GM21526 (cell line): Measurements from ENCODE around the gene SATB2.
A peak's percentile ranks its signal among the peaks of the same experiment; 100 is the strongest.

Experiments used
- ATAC-seq: cut with Tn5 transposase; IDR thresholded peaks from one replicate; pipeline ENCODE4 v1.9.1; 2021; ENCODE audit warnings: moderate library complexity; ENCODE audit not compliant: unreplicated experiment, low FRiP score

SATB2 gene

DNA sequence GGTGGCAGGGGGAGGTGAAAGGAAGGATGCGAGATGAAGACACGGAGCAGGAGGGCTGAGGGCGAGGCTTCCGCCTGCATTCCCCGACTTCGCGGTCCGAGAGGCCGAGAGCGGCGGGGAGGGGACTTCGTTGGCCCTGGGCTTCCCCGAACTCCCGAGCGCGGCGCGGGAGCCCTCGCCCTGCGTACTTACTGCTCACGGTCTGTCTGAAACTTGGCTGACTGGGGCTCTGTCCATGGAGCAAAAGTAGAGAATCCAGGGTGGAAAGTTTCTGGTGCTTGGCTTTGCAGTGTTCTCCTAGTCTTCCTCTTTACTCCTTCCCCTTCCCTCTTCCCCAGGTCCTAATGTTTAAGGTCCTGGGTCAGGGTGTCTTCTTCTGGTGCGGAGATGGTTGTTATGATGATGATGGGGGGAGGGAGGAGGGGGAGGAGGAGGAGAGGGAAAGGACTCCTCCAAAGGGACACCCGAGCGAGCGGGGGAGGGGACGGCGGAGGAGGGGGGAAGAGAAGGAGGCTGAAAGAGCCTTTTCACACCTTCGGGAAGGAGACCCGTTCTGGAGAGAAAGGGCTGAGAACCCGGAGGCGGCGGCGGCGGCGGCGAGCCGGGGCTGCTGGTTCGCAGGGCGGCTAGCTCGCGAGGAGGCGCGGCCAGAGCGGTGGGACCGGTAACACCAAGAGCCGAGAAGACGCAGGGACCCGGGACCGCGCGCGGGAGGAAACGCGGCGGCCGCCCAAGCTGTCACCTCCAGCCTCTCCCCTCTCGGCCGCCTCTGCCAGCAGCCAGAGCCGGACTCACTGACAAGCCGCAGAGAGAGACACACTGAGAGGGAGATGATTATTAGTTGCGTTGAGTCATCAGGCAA, at the start of gene SATB2:
SATB2 (minus strand) TSS at position 793 of the 862 bp plus-strand sequence. CDS start 1,902 bp downstream, outside the sequence.
- ATAC-seq: no peak

DNA sequence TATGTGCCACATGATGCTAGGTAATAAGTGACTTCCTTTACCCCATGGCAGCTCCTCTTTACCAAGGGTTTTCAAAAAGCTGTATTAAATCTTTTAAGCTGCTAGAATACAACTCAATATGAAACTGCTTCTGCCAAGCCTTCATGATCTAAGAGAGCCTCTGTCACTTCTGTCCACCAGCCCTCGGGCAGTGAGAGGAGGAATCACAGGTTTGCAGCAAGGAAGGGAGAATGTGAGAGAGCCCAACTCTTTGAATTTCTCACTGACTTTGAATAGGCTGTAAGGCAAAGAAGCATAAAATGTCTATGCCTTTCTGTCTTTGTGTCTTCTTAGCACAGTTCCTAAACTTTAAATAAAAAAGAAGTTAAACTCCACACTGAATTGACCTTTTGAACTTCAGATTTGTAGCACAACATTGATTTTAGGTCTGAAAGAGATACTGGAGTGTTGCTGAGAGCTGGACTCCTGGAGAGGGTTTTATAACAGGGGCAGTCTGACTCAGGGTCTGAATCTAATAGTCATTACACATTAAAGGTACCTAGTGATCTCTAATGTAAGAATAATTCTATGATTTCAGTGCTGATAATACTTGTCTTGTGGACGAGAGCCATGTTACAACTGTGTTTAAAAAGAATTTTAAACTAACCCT, 48.1 kb upstream of the SATB2 start:
- ATAC-seq: no peak

DNA sequence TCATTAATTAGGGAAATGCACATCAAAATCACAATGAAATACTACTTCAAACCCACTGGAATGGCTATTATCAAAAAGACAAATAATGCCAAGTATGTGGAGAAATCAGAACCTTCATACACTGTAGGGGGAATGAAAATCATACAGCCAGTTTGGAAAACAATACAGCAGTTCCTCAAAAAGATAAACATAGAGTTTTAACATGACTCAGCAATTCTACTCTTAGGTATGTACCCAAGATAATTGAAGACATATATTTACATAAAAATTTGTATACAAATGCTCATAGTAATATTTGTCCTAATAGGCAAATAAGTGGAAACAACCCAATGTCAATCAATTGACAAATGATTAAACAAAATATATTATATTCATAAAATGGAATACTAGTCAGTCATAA, 45.4 kb upstream of the SATB2 start:
- no peak for ATAC-seq

GRCh38 chr2:199499005-199499404, 41.3 kb upstream of the SATB2 start:
- no peak for ATAC-seq

GRCh38 chr2:199495147-199495546, 37.4 kb upstream of the SATB2 start:
- no peak for ATAC-seq

DNA sequence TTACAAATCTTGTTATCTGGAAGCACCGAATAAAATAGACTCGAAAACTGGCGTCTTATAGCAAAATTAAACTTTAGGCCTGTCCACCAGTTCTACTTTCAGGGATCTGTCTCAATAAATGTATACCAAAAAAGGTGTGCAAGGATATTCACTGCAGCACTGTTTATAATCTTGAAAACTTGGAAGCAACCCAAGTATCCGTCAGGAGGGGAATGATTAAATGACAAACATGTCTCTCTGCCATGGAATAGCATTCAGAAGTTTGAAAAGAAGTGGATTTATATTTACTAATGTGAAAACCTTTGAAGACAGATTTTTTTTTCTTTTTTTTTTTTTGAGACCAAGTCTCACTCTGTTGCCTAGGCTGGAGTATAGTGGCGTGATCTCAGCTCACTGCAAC, 32.3 kb upstream of the SATB2 start:
- ATAC-seq: no peak

DNA sequence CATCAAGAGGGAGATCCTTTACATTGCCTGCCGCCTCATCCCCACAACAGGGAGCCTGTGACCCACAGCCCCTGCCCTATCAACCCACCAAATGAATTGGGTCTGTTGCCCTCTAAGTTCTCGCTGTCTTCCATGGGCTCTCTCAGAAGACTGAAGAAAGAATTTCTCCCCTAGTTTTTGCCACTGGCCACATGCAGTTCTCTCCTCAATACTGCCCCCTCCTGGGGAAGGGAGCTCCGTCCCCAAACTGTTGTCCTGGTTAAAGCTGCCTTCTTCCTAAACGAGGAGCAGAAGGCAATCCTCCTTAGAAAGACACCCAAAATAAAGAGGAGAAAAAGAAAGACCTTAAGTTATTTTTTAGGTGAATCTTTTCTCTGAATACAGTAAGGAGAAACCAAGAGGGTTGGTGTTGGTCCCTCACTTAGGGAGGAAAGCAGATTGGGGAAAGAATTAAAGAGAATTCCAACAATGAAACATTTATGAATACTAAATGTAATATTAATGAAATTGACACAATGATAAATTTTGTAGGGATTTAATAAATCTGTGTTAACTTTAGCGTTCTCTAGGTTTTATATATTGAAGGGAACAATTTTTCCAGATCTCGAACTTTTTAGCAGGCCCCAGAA, 31.1 kb upstream of the SATB2 start:
- ATAC-seq: peak; percentile 74

DNA sequence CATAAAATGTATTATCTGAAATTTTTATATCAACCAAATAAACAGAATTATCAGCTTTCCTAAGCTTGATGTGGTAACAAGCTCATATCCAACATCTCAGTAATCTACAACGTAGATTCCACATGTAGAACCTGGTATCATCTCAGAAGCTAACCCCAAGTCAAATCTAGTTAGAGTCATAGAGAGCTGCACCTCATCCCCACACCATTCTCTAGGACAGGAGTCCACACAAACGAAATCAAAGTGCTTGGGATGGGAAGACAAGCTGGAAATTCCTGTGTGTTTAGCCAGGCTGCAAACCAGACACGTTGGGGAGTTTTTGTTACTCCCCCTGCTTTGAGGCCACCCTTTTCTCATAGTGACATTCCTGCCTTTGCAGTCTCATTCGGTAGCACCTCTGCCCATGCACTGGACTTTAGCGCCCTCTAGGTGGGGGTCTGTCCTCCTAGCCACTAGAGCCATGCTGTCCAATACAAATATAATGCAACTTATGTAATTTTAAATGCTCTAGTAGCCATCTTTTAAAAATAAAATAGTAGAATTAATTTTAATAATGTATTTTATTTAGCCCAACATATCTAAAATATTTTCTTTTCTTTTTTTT, 28.1 kb upstream of the SATB2 start:
- peak; percentile 56 for ATAC-seq

DNA sequence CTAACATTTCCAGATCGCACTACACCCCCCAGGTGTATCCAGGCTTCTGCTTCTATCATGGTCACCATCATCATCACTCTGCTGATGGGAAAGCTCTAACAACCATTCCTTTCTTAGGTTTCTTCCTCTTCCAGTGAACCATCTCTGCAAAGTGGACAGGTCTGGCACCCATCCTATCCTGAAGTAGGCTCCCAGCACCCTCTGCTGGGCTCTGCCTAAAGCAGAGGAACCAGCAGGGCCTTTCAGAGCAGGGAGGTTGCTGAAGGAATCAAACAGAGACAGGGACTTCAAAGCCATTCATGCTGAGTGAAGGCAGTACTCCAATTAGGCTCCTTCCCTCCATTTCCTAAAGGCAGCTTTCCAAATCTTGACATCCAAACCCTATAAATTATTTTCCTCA, 27.2 kb upstream of the SATB2 start:
- no peak for ATAC-seq

- ATAC-seq: no peak
Measured at GRCh38 chr2:199480966-199481365, 23.2 kb upstream of the SATB2 start.

- ATAC-seq: no peak
Measured at GRCh38 chr2:199477277-199477834, 19.6 kb upstream of the SATB2 start.

DNA sequence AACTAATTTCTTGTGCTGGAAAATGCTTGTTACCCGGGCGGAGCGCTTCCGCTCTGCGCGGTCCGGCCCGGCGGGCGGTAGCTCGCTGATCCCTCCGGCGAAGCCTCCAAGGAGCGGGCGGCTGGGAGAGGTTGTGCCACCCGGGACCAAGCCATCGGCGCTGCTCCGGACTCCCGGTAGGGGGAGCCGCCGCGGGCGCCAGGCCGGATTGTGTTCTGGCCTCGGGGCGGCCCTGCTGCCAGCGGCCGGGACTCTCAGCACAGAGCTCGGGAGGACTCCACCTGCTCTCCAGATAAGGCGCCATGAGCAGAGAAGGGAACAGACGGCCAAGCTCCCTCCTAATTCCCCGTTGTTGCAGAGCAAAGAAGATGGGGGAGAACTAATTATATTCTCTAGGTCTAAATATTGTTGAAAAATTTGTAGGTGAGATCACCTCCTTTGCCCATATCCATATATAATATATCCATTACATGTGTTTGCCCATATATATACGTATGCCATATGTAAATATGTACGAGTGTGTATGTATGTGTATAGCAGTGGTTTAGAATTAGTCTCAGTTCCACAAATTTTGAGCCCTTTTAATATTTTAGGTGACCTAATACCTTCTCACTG, 13.8 kb upstream of the SATB2 start:
- ATAC-seq: no peak

DNA sequence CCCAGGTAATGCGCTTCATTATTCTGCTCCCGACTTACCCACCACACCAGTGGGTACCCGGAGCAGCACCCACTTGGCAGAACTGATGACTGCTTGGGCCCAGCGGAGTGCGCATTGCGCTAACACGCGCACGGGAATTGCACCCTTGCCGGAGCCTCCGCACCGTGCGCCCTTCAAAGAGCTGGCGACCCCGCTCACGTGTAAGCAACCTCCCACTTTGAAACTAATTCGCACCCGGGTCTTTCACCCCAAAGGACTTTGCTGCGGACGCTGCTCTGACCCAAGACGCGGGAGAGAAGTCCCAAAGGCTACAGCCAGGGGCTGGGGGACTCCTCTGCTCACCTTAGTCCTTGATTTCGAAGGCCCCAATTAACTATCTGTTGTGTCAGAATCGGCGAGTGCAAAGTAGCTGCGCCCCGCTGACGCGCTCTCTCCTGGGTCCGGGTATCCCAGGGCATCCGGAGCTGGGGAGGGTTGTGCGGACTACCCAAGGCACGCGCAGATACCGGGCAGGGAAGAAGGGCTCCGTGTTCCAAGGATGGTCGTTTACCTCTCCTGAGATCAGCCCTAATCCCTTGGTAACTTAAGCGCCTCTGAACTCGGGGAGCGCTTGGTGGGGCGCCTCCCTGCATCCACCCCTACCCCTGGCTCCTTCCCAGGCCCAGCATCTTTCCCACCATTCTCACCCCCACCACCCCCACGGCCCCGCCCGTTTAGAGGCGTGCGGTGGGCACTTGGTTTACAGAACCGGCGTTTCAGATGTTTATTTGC, 13.1 kb upstream of the SATB2 start:
- no peak for ATAC-seq

DNA sequence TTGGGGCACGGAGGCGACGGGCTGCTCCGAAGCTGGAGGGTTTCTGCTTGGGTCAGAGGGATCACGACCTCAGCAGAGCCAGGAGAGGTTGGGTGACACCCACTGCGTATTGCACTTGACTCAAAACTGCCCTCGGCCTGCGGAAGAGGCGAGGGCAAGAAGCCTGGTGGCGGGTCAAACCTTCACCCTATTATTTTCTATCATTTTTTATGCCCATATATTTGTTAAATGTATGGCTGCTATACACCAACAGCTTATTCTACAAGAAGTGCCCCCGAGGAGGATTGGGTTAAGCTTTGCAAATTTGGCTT, 12.6 kb upstream of the SATB2 start:
- no peak for ATAC-seq

DNA sequence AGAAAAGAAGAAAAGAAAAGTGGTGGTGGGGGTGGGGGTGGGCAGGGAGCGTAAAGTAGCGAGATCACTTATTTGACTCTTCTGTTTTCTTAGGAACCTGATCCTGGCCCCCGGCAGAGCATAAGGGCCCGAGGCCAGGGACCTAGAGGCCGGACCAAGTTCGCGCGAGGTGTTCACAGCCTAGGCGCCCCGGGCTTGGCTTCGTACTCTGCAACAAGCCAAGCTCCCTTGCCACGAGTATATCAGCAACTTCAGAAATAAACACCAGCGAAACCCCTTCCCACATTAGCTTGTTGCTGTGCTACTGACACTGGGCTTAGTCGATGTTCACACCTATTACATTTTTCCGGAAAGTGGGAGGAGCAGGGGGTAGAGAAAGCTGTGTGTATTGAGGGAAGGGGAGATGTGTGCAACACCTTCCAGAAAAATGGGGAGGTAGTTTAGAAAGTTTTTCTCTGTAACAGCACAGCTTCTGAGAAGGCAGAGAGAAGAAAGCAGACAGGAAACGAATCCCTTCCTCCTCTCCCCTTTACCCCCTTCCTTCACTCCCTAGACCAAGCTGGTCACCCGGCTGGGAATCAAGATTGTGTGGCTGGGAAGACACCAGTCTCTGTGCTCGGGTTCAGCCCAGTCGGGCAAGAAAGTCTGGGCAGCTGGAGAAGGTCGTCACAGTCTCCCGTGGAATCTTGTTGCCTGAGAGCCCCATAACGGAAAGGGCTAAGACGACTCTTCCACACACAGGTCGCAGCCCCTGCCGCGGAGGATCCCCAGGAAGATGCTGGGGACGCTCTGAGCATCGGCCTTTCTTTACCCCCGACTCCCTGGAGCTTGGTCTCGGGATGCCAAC, 12.0 kb upstream of the SATB2 start:
- no peak for ATAC-seq

- no peak for ATAC-seq
Measured at GRCh38 chr2:199468561-199469513, 11.1 kb upstream of the SATB2 start.

DNA sequence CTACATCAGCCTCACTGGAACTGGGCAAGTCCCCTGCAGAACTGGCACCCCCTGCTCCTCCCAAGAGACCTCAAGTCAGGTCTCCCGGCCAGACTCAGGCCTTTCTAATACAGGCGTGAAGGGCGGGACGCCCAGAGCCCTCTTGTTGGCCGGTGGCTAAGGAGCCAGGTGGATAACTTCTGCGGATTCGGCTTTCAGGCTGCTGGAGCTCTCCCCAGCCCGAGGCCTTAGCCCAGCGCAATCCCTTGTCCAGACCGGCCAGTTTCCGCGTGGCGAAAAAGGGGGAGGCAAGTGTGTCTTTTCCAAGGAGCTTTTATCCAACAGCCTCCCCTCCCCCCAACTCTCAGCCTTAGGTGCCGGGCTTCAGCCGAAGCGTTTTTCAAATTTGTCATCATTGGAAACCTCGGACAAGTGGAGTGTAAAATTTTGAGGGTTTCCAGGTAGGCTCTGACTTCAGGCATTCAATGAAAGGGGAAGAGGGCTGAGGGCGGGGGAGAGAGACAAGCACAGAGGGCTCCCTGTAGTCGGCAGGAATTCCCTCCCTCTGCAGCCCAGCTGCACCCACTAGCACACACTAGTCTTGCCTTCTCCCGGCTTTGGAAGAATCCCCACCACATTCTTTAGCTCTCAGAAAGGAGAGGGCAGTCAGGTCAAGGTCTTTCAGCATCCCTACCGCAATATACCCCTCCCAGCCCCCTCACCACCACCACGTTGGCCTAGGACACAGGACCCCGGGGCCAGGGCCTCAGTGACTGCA, 9.5 kb upstream of the SATB2 start:
- ATAC-seq: no peak
